AG04450 (cell line): ENCODE data around the gene NAA20. TPM values are rescaled to one million over a fixed set of nuclear protein-coding genes. Genes with fewer than 3 reads are reported as not detected.
A peak's percentile ranks its signal among the peaks of the same experiment; 100 is the strongest.

Experiments used
- CTCF ChIA-PET: fragments of 300-600, 350-600 bp; formaldehyde crosslinking; extraction: SDS; loops from one replicate; lab custom pipeline; 2022; ENCODE audit warnings: antibody characterized with exemption, inconsistent platforms; lab: Charles Lee
- POLR2A ChIA-PET: fragments of 350-600 bp; formaldehyde crosslinking; extraction: SDS; loops from one replicate; lab custom pipeline; 2021; ENCODE audit warnings: antibody characterized with exemption, inconsistent platforms; lab: Yijun Ruan, JAX
- DNase-seq: peaks from one replicate; pipeline ENCODE4 v3.0.0-alpha.2; 2011; ENCODE audit warnings: low read depth, low spot score
- H3K27ac ChIP-seq: one replicate; pipeline ENCODE4 v1.5.1; 2012; ENCODE audit warnings: low read depth, low read length, control low read depth
- H3K27me3 ChIP-seq: one replicate; pipeline ENCODE4 v1.6.0; 2012; ENCODE audit warnings: low read length; ENCODE audit not compliant: control insufficient read depth, insufficient read depth
- H3K4me3 ChIP-seq: 2 replicates; pipeline ENCODE4 v1.5.1; 2011; ENCODE audit warnings: mild to moderate bottlenecking, low read depth, low read length, control low read depth
- H3K9me3 ChIP-seq: 2 replicates; pipeline ENCODE4 v1.5.1; 2012; ENCODE audit warnings: low read length; ENCODE audit not compliant: control insufficient read depth, insufficient read depth
- CTCF ChIP-seq: IDR thresholded peaks from 2 replicates; pipeline ENCODE4 v1.5.1; 2011; ENCODE audit warnings: low read depth, low read length, control low read depth, inconsistent platforms
- polyA minus RNA-seq: library from RNA; depleted of rRNA, polyadenylated mRNA; stranded (reverse); fragments of >200 nt; gene quantifications from 2 replicates; pipeline ENCODE4 v1.2.3, GENCODE V29; 2011; rRNA and poly(A)+ RNA removed
- polyA plus RNA-seq: library from polyadenylated mRNA; depleted of rRNA; stranded (reverse); fragments of >200 nt; gene quantifications from 2 replicates; pipeline ENCODE4 v1.2.3, GENCODE V29; 2011; rRNA removed

The NAA20 gene, protein sequence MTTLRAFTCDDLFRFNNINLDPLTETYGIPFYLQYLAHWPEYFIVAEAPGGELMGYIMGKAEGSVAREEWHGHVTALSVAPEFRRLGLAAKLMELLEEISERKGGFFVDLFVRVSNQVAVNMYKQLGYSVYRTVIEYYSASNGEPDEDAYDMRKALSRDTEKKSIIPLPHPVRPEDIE
- 59.6 and 85.1 TPM in 2 replicates for polyA plus RNA-seq
- polyA minus RNA-seq, result 15.6 and 23.1 TPM in 2 replicates

DNA sequence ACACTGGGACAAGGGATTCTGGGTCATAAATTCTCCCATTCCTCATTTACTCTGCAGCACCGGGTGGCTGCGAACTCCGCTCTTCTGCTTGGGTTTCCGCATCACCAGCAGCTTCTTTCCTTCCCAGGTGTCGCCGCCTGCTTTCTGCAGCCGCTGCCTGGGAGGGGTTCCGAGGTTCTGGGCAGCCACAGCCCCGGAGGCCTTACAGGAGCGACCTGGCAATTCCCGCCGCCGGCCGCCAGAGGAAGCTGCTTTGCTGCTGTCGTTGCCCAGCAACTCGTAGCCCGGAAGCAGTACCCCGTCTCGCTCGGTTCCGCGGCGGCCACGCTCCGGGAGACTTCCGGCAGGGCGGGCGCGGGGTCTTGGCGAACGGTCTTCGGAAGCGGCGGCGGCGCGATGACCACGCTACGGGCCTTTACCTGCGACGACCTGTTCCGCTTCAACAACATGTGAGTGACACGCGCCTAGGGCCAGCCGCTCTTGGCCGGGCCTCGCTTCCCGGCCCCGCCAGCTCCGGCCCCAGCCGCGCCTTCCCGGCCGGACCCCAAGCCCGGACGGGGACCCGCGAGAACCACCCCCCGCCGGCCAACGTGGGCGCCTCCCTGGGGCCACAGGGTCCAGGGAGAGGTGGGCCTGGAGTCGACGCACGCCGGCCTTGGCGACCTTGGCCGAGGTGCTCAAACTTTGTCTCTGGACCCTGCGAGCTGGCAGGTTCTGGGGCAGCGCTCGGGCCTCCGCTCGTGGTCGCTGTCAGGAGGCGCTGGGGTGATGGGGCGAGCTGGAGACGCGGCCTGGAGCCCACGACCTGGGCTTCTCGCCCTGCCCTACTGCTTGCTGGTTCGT lies at the start of gene NAA20:
NAA20 (plus strand) TSS at position 362 of the 843 bp plus-strand sequence; CDS start at position 397, 35 bp downstream.
- CTCF ChIA-PET, result interaction anchor here (0.7 to 1.9 kb wide), 14 partner anchors 11 to 592 kb away, joined by 3 to 14 read pairs (median 4); partner anchors contain the start of genes CFAP61 and CRNKL1
- peak; percentile 76 for TF ChIP-seq CTCF
- H3K9me3 ChIP-seq, result no peaks in the 10 kb centered on the region; the same call in 1 of the 2 replicates
- peak within 1 kb of the TSS; percentile 87 for H3K4me3 ChIP-seq
- H3K27me3 ChIP-seq, result no peaks in the 10 kb centered on the region
- peak; percentile 70 for DNase-seq
- H3K27ac ChIP-seq, result peak within 1 kb of the TSS; percentile 21
- POLR2A ChIA-PET, result interaction anchor here (0.8 to 1.6 kb wide), 3 partner anchors 24 to 40 kb away, joined by 3 to 7 read pairs (median 4); partner anchors contain the start of genes CFAP61 and CRNKL1

- Histone ChIP-seq H3K9me3 (no peaks in the 10 kb centered on the region), H3K27ac (no peak overlapping the region), H3K27me3 (no peaks in the 10 kb centered on the region), H3K4me3 (no peak overlapping the region)
- no peak for TF ChIP-seq CTCF
- DNase-seq, result no peak
- ChIA-PET CTCF (interaction anchor here (1.2 kb wide), 1 partner anchor 182 kb away, joined by 4 read pairs; no protein-coding TSS in a partner anchor), POLR2A (no interaction called here)
Observed at GRCh38 chr20:19967445-19967844, 49.7 kb upstream of the NAA20 start.

DNA sequence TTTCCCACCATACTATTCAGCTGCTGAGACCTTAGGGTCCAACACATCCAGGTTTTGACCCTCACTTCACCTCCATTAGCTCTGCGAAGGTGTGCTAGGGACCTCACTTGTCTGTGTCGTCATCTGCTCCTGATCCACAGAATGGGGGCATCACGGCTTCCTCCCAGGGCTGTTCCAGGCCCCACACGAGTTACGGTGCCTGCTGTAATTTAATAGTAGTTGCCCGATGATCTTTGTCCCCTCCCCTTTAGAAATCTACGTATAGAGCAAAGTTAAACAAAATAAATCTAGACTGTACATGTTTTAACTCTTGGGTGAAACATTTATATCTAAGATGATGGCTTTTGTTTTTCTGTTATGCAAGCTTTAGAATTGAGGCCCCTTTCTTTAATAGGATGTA lies 49.1 kb upstream of the NAA20 start:
- H3K27me3 ChIP-seq, result no peaks in the 10 kb centered on the region
- H3K4me3 ChIP-seq, result no peak overlapping the region
- no peak for DNase-seq
- TF ChIP-seq CTCF, result no peak
- no peak overlapping the region for H3K27ac ChIP-seq
- CTCF ChIA-PET, result interaction anchor here (0.9 to 1.2 kb wide), 2 partner anchors 27 to 183 kb away, joined by 3 to 4 read pairs; no protein-coding TSS in a partner anchor
- POLR2A ChIA-PET, result no interaction called here
- H3K9me3 ChIP-seq, result no peaks in the 10 kb centered on the region

DNA sequence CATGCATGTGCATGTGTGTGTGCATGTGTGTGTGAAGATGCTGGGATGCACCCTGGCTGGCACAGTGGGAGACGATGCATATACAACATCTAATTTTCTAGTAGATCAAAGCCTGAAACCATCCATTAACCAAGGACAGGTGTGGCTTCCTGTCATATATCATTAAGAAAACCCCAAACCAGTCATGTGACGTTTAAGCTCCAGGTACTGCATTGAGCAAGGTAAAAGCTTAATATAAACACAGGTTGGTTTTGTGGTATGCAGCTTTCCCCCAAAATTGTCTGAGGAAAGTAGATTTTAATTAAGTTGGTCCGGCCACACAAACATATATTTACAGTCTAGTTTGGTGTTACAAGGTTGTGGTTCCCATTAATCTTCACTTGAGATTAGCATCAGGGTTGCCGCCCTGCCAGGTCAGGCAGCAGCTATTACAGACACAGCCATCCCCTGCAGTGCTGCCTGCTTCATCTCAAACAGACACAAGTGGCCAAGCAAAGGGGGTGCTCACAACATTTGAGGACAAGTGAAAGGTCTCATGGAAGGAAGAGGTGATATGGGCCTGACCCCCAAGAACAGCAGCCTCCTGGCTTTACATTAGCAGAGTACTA lies 48.6 kb upstream of the NAA20 start:
- CTCF ChIA-PET, result interaction anchor here (0.9 to 1.2 kb wide), 2 partner anchors 26 to 183 kb away, joined by 3 to 4 read pairs; no protein-coding TSS in a partner anchor
- TF ChIP-seq CTCF, result no peak
- H3K4me3 ChIP-seq, result no peak overlapping the region
- DNase-seq, result no peak
- no peak overlapping the region for H3K27ac ChIP-seq
- H3K9me3 ChIP-seq, result no peaks in the 10 kb centered on the region
- no peaks in the 10 kb centered on the region for H3K27me3 ChIP-seq
- POLR2A ChIA-PET, result no interaction called here
